Measurements from ENCODE around the gene WEE1.
"Not testable (repeated sequence)": the region's sequence is repeated elsewhere in the genome, so short reads cannot be mapped to it uniquely, and the experiment has no call there.

The WEE1 gene

DNA sequence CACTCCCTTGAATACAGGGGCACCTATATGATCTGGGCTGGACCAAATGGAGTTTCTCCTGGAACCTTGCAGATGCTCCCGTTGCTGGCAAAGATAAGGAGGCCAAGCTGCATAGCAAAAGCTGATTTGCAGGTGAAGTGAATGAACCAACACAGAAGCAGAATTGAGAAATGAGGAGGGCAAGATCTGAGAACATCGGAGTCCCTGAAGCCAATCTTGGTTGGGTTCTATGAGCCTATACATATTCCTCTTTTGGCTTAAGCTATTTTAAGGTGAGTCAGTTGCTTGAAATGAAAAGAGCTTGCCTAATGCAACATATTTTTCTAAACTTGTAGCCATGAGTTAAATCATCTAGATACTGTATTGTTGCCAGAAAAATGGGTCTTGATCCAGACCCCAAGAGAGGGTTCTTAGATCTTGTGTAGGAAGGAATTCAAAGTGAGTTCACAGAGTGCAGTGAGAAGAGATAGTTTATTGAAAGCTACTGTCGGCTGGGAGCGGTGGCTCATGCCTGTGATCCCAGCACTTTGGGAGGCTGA lies 23.5 kb downstream of the WEE1 start:
- no peak overlapping the region for H3K4me3 ChIP-seq (ENCODE audit: control insufficient read depth, low read depth, low read length)
- TF ChIP-seq, protein P1, sequence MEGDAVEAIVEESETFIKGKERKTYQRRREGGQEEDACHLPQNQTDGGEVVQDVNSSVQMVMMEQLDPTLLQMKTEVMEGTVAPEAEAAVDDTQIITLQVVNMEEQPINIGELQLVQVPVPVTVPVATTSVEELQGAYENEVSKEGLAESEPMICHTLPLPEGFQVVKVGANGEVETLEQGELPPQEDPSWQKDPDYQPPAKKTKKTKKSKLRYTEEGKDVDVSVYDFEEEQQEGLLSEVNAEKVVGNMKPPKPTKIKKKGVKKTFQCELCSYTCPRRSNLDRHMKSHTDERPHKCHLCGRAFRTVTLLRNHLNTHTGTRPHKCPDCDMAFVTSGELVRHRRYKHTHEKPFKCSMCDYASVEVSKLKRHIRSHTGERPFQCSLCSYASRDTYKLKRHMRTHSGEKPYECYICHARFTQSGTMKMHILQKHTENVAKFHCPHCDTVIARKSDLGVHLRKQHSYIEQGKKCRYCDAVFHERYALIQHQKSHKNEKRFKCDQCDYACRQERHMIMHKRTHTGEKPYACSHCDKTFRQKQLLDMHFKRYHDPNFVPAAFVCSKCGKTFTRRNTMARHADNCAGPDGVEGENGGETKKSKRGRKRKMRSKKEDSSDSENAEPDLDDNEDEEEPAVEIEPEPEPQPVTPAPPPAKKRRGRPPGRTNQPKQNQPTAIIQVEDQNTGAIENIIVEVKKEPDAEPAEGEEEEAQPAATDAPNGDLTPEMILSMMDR (conservative IDR thresholded peaks at IDR 0.05; ENCODE audit: control insufficient read depth, insufficient read depth, low read depth, low read length), result no peak
- DNase-seq (ENCODE audit: low read depth), result no peak

DNA sequence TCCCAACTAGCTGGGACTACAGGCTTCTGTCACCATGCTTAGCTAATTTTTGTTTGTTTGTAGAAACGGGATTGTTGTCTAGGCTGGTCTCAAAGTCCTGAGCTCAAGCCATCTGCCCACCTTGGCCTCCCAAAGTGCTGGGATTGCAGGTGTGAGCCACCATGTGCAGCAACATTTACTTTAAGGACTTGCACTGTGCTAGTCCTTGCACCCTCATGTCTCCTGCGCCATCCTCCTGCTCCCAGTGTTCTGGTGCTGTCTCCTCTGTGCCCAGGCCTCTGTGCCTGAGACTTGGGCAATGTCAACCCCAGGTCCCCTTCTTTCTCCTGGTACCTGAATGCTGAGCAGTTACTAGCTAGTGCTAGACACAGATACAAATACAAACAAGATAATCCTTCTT lies 26.7 kb downstream of the WEE1 start:
- TF ChIP-seq, protein P1 (conservative IDR thresholded peaks at IDR 0.05; ENCODE audit: control insufficient read depth, insufficient read depth, low read depth, low read length), result no peak
- DNase-seq (ENCODE audit: low read depth), result no peak
- no peak overlapping the region for H3K4me3 ChIP-seq (ENCODE audit: control insufficient read depth, low read depth, low read length)

DNA sequence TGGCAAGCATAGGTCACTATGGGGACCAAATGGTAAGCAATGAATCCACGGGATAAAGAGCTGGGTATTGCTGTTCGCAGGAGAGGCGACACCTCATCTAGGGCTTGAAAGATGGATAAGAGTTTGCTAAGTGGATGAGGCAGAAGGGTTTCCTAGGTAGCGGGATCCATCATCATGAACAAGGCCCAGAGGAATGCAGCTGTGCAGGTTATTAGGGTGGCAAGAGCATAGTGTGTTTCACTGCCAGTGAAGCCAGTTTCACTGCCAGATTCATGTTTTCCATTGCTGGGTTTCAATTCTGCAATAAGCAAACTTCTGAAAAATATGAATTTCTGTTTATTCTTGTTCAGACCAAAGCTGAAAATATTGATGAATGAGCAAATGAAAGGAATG lies 27.2 kb downstream of the WEE1 start:
- TF ChIP-seq, protein P1 (conservative IDR thresholded peaks at IDR 0.05; ENCODE audit: control insufficient read depth, insufficient read depth, low read depth, low read length), result no peak
- no peak for DNase-seq (ENCODE audit: low read depth)
- no peak overlapping the region for H3K4me3 ChIP-seq (ENCODE audit: control insufficient read depth, low read depth, low read length)

DNA sequence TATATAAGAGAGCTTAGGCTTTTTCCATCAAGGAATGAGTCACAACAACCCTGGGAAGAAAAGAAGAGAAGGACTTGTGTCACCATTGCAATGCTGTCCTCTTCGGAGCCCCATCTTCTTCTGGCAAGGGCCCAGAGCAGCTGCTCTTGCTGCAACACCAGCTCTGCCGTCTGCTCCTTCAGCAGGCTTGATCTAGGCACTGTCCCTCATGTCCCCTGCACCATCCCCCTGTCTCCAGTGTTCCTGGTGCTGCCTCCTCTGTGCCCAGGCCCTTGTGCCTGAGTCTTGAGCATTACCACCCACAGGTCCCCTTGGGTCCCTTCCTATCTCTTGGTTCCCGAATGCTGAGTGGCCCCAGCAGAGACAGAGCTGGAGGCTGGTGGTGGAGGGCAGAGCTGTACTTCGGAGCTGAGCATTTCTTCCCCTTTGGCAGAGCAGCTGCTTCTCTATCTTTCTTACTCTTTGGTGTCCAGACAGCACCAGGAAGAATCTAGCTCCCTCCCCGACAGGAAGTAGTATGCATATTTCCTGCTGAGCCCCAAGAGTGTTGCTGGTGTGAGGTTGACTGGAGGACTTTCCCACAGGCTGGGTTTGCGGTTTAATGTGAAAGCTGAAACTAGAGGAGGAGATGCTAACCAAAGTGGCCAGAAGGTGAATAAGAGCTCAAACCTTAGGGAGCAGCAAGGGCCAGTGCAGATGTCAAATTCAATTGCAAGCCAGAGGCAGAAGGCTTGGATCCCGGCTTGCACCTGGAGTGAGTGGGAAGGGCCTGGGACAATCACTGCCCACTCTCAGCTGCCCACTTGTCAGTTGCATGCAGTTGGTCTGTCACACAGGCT lies 27.8 kb downstream of the WEE1 start:
- DNase-seq (ENCODE audit: low read depth), result peak; percentile 56
- TF ChIP-seq, protein P1 (conservative IDR thresholded peaks at IDR 0.05; ENCODE audit: control insufficient read depth, insufficient read depth, low read depth, low read length), result no peak
- H3K4me3 ChIP-seq (ENCODE audit: control insufficient read depth, low read depth, low read length), result no peak overlapping the region

DNA sequence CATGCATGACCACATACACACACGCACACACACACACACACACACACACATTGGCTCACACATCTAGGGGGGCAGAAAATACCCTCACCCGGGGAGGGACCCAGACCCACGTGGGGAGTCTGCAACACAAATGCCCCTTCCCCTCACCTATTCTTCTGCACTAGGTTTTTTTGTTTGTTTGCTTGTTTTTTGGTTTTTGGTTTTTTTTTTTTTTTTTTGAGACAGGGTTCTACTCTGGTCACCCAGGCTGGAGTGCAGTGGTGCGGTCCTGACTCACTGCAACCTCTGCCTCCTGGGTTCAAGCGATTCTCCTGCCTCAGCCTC lies 28.4 kb downstream of the WEE1 start:
- no peak overlapping the region for H3K4me3 ChIP-seq (ENCODE audit: control insufficient read depth, low read depth, low read length)
- TF ChIP-seq, protein P1 (conservative IDR thresholded peaks at IDR 0.05; ENCODE audit: control insufficient read depth, insufficient read depth, low read depth, low read length), result no peak
- DNase-seq (ENCODE audit: low read depth), result no peak

DNA sequence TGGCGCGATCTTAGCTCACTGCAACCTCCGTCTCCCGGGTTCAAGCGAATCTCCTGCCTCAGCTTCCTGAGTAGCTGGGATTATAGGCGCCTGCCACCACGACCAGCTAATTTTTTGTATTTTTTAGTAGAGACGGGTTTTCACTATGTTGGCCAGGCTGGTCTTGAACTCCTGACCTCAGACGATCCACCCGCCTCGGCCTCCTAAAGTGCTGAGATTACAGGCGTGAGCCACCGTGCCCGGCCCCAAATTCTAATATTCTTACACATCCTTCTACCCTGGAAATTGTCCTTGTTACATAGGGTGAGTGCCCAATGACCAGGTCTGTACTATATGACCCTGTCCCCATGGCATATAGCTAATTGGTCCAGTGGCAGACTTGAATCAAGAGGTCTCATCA lies 29.7 kb downstream of the WEE1 start:
- DNase-seq (ENCODE audit: low read depth); H3K4me3 ChIP-seq (ENCODE audit: control insufficient read depth, low read depth, low read length): not testable (repeated sequence)

DNA sequence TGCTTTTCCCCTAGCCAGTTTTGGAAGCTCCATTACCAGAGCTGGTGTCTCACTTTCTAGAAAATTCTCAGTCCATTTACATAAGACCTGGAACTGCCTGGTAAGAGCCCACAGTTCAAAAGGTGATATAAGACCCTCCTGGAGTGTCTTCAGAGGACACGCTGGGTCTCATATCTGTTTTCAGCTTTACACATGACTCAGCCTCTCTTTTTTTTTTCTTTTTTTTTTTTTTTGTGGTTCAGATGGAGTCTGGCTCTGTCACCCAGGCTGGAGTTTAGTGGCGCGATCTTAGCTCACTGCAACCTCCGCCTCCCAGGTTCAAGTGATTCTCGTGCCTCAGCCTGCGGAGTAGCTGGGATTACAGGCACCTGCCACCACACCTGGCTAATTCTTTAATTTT lies 30.7 kb downstream of the WEE1 start:
- H3K4me3 ChIP-seq (ENCODE audit: control insufficient read depth, low read depth, low read length), result no peak overlapping the region
- TF ChIP-seq, protein P1 (conservative IDR thresholded peaks at IDR 0.05; ENCODE audit: control insufficient read depth, insufficient read depth, low read depth, low read length), result no peak
- no peak for DNase-seq (ENCODE audit: low read depth)
